OCI-M1 (cell line): ENCODE results near the gene FXN.
"Not testable (repeated sequence)": the region's sequence is repeated elsewhere in the genome, so short reads cannot be mapped to it uniquely, and the experiment has no call there.

Experiments used
- DNase-seq: peaks from one replicate; lab custom pipeline; 2025; lab: John Stamatoyannopoulos, UW

The FXN gene

DNA sequence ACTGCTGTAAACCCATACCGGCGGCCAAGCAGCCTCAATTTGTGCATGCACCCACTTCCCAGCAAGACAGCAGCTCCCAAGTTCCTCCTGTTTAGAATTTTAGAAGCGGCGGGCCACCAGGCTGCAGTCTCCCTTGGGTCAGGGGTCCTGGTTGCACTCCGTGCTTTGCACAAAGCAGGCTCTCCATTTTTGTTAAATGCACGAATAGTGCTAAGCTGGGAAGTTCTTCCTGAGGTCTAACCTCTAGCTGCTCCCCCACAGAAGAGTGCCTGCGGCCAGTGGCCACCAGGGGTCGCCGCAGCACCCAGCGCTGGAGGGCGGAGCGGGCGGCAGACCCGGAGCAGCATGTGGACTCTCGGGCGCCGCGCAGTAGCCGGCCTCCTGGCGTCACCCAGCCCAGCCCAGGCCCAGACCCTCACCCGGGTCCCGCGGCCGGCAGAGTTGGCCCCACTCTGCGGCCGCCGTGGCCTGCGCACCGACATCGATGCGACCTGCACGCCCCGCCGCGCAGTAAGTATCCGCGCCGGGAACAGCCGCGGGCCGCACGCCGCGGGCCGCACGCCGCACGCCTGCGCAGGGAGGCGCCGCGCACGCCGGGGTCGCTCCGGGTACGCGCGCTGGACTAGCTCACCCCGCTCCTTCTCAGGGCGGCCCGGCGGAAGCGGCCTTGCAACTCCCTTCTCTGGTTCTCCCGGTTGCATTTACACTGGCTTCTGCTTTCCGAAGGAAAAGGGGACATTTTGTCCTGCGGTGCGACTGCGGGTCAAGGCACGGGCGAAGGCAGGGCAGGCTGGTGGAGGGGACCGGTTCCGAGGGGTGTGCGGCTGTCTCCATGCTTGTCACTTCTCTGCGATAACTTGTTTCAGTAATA is at the start of gene FXN:
TSS of gene FXN (plus strand) at position 315 of the 871 bp plus-strand sequence. CDS start at position 346, 31 bp downstream.
- DNase-seq = peak; percentile 88

DNA sequence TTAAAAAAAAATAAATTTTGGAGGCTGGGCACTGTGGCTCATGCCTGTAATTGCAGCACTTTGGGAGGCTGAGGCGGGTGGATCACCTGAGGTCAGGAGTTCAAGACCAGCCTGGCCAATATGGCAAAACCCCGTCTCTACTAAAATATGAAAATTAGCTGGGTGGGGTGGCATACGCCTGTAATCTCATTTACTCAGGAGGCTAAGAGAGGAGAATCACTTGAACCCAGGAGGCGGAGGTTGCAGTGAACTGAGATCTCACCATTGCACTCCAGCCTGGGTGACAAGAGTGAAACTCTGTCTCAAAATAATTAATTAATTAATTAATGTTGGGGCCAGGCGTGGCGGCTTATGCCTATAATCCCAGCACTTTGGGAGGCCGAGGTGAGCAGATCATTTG is 48.6 kb upstream of the FXN start:
- not testable (repeated sequence) for DNase-seq

DNA sequence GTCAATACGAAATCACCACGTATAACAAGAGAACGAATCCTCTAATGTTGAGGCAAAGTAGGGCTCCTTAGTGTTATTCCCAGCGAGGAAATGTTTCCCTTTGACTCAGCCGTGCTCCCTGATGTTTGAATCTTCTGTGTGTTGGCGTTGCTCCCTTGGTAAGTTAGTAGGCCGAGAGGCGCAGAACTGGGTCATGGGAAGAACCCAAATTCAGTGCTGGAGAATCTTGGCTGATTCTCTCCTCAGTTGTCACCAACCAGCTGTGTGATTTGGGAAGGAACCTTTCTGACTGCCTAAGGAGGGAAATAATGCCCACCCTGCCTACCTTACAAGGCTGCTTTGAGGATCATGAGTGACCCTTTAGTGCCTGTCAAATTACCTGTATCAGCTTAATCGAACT is 44.1 kb upstream of the FXN start:
- DNase-seq = no peak

DNA sequence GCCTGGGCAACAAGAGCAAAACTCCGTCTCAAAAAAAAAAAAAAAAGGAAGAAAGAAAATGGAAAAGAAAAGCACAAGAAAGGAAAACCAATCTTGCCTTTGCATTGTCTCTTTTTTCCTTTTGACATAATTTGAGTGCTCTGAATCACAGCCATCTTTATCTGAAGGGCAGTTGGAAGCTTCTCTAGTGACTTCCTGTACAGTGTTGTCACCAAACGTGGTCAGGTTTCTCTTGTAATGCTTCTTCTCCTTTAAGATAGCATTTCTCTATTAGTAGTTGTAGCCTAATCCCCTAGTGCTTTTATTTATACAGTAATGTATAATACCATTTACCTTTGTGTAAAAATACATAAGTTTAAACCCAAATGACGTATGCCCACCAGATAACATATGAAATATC is 39.8 kb upstream of the FXN start:
- DNase-seq = no peak

DNA sequence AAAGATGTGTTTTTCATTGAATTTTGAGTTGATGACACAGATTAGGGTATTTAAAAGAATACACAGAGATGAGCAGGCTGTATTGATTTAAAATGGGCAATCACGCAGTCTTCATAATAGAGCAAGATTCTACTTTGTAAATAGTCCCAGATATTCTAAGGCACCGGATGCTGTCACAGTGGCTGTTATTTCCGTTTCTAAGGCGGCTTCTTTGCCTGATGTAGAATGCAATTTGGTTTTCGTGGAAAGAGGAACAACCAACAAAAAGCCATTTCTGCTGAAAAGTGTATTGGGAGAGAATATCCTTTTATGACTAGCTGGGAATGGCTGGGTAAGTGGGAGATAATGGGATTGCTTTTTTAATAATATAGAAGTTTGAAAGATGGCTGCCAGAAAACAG is 39.1 kb upstream of the FXN start:
- DNase-seq = no peak

DNA sequence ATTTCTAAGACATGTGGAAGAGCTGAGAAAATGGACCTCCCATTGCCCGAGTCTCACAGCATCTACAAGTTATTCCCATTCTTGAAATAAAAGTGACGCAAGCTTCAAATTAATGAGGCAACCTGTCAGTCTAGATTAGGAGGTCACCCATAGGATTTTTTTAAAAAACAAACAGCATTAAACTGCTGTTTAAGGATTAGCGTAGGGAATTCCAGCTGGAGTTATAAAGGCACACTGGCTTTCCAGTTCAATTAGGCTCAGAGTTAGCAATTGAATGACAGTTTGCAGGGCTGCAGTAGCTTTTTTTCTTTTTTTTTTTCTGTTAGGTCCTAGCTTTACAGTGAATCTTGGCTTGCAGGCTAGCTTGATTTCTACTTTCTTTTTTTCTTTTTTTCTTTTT is 37.9 kb upstream of the FXN start:
- no peak for DNase-seq

DNA sequence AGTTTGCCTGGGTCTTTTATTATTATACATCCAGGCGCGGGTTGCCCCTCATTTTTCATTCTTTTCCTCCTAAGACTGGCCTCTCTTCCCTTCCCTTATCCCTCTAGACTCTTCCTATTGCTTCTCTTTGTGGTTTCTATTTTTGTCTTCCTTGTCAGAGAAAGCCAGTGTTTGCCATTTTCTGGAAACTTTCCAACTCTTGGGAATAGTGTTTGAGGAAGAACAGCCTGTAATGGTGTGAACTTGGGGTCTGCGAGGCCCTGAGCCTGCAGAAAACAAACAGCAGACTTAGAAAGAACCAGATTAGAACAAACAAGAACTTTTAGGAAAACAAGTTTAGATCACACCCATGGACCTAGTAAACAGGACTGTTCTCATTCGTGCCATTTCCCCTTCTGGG is 37.2 kb upstream of the FXN start:
- no peak for DNase-seq

DNA sequence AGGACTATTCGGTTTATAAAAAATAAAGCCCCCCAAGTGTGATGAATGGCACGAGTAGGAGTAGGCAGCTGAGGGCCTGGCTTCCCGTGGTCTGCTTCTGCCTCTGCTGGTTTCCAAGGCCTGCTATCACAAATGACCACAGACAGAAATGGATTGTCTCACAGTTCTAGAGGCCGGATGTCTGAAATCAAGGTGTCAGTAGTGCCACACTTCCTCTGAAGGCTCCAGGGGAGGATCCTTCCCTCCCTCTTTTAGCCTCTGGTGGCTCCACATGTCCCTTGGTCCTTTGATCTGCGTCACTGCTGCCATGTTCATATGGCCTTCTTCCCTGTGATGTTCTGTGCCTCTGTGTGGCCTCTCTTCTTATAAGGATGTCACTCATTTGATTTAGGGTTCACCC is 36.7 kb upstream of the FXN start:
- peak; percentile 42 for DNase-seq

DNA sequence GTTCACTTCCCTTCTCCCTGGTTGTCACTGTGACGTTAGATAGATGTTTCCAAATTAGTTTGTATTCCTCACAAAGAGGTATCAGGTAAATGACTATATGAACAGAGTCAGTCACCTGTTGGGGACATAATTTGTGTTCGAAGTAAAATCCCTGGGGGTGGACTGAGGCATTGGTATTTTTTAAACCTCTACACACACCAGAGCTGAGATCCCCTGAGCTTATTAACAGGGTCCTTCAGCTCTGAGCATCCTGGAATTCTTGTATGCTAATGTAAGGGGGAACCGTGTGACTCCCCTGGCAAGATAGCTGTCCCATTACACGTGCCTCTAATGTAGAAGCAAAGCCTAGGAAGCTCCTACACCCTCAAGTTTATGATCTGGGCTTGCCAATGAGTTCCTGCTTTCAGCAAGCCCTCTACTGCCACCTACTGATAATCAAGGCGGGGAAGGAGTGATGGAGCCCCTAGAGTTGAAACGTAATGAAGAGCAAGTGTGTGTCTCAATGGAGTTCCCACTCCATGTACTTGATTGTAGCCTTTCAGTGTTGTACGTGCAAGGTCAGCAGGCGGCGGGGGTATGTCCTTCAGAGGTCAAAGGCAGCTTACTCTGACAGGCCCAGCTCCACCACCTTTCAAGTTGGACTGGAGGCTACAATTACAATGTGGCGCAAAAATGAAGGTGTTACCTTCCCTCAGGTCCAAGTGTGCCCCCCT is 36.0 kb upstream of the FXN start:
- peak; percentile 90 for DNase-seq

DNA sequence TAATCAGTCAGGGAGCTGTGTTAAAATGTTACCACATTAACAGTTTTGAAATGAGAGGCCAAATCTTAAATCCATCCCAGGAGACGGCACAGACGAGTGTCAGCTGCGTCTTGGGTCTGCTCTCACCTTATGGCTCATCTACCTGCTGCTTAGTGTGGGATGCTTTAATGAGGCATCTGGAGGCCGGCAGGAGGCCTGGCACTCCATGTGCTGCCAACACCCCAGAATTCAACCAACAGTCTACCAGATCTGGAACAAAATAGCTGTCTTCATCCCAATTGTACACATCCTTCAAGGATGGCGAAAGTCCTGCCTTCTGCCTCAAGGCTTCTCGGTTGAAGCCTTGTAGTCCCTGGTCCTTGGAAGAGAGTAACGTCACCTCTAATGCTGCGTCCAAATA is 33.6 kb upstream of the FXN start:
- no peak for DNase-seq

DNA sequence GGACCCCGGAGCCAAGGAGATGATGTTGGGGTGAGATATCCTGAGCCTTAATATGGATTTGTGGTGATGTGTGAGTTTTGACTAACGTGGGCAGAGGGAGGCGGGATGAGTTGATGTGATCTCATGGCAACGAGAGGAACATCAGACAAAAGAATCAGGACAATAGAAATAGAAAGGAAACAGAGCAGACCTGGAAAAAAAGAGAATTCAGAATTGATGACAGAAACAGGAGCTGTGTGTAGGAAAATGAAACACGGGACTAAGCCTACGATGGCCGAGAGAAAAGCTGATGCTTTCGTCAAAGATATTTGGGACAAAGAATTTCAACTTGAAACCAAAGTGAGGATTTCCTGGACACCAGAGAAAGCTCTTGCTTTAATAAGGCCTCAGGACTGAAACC is 32.5 kb upstream of the FXN start:
- no peak for DNase-seq

DNA sequence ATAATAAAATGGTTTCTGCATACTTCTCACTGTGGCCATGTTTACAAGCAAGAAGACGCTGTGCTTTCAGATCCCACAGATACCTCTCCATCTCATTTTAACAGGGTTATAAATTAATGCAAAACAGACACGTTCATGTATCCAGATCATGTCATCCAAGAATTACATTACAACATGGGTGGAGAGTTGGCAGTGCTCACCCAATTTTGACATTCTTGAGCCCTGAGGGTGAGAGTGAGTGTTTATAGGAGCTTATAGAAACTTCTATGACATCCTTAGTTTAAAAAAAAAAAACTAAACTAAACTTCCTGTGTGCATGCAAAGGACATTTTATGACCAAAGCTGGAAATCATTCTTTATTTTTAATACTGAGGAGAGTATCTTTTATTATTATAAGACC is 30.7 kb upstream of the FXN start:
- no peak for DNase-seq

DNA sequence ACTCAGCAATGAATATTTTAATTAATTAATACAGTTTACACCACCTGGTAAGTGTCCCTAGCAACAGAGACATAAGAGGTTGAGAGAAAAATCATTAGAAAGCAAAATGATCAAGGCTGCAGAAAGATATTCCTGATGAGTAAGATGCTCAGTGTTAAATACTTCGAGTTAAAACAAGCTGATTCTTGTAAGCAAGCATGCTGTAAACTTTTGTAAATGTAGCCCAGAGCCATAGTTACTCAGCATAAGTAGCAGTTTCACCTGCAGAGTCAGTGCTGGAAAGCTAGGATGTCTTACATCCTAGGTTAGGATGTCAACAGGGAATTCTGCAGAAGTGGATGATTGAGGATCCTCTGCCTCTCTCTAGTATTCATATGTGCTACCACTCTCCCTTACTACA is 25.8 kb upstream of the FXN start:
- no peak for DNase-seq

DNA sequence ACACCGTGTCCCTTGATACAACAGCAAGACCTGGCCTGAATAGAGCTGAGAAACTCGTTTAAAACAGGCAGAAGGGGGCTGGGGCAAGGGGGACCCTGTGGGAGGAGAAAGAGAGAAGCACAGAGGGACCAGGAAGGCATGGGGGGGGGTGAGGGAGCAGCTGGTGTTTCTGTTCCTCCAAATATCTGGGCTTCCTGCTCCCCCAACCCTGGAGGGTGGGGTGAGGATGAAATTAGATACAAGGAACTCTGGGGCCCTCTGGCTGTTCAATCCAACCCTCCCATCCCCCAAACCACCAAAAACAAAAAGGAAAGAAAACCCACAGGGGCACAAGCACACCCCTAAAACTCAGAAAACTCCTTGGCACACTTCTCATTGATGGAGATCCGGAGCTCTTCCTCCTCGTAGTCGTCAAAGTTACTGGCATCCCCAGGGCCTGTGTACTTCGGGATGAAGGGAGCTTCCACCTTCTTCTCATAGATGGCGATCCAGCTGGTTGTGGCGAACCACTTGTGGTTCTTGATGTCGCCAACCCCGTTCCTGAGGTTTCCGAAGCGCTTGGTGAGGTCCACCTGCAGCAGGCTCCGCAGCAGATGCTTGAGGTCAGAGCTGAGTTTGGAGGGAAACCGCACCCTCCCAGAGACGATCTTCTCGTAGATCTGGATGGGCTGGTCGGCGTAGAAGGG is 22.7 kb upstream of the FXN start:
- DNase-seq = no peak

DNA sequence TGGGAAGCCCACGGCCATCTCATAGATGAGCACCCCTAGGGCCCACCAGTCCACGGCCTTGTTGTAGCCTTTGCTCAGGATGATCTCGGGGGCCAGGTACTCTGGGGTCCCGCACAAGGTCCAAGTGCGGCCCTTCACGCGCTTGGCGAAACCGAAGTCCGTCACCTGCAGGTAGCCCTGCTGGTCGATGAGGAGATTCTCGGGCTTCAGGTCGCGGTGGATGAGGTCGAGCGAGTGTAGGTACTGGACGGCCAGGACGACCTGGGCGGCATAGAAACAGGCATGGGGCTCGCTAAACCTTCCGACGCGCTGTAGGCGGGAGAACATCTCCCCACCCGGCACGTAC is 22.2 kb upstream of the FXN start:
- no peak for DNase-seq

DNA sequence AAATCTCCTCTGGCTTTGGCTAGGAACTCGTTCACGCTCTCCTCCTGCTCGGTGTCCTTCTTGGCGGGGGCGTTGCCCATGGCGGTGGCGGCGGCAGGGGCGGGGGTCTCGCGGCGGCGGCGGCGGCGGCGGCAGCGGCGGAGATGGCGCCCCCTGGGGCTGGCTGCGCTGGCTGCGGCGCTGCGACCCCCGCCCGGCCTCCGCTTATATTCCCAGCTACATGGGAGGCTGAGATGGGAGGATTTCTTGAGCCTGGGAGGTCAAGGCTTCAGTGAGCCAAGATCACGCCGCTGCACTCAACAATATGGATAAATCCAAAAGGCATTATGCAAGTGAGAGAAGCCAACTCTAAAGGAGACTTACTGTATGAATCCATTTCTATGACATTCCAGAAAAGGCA is 21.5 kb upstream of the FXN start, which contains the start of gene PRKACG:
TSS of gene PRKACG (minus strand) at position 101 of the 400 bp plus-strand sequence. CDS start at position 80, 21 bp downstream.
- no peak for DNase-seq

DNA sequence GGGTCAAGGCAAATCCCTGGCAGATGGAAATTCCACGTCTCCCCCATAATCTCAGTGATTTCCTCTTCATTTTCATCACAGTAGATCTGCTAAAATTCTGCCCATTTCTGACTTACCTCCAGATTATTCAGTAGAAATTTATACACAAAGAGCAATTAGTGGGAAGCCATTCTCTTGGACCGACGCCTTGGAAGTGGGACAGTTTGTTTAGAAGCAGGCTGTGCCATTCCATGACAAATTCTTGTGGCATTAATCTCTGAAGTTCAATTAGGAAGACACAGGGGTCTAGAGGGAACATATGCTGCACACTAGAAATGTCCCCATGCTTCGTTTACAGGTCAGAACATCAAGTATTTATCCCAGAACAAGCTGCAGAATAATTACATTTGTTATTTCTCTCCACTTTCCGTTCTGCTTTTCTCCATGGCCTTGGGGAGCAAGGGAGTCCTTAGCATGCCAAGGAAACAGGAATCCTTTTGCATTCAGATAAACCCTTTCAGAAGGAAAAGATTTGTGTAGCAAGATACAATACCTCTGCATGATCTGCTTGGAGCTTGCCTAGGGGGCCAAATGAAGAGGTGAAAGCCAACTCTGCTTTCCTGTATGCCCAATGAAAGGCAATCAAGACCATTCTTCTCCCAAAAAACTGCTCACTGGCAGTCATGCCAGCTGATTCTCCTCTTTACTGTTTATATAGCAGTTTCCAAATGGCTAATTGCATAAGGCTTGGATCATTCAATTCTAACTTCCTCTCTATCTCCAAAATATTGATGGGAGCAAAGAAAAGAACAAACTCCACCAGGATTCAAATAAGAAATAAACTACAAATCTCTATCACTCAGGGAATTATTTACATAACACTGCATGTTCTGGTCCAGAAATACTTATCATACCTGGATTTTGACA is 19.1 kb upstream of the FXN start:
- DNase-seq = no peak

DNA sequence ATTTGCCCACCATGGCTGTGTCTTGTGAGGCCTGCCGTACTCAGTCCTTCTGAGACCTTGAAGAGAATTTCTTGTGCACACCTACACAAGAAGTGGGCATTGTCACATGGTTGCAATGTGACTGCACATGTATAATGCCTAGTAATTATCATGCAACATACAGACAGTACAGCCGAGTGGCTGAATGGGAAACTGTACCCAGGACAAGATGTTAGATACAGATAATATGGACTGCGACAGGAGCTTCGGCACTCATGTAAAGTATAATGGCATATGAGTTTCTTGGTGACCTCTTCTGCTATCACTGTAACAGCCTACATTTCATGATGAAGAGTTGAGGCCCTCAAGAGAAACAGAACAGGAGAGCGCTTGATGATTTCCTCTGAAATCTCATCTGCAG is 16.8 kb upstream of the FXN start:
- peak; percentile 78 for DNase-seq

DNA sequence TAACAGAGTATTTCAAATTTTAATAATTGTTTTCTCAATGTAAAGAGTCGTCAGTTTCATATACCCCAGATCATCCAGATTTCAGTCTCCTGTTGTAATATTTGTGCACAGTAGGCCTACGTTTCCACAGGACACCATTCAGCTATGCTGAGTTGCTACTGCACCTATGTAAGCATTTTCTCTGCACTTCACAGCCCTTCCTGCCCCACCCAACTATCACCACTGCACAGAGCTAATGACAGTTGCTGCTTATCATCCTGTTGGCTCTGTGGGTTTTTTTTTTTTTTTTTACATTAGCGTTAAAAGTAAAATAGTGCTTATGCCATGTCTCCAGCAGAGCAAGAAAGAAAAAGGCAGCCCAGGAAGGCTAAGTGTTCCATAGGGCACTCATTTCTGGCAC is 15.7 kb upstream of the FXN start:
- peak; percentile 93 for DNase-seq

DNA sequence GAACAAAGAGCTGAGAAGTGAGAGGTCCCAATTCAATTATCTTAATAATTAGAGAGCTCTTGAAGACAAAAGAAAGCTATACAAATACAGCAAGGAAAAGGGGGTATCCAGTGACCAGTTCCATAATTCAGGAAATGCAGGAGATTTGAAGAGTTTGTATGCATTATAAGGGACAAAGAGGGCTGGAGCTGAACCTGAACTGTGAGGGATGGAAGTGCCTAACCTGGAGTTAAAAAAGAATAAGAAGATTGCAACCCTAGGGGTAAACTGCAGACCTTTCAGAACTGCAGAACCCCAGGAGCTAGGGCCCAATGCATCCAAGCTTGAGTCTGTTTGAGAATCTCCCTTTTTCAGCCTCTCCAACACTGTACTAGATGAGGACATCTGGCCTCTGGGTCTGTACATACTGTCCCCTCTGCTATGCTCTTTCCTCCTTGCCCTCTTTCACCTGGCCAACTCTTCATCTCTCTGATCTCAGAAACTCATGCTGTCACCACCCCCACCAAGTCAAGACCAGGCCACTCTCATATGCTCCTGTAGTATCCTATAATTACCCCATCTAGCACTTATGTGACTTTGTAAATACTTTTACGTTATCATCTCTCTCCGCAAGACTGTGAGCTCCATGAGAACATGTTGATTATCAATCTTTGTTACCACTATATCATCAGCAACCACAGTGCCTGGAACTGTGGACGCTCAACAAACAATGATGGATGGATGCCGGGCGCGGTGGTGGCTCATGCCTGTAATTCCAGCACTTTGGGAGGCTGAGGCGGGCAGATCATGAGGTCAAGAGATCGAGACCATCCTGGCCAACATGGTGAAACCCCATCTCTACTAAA is 15.0 kb upstream of the FXN start:
- DNase-seq = peak; percentile 62

DNA sequence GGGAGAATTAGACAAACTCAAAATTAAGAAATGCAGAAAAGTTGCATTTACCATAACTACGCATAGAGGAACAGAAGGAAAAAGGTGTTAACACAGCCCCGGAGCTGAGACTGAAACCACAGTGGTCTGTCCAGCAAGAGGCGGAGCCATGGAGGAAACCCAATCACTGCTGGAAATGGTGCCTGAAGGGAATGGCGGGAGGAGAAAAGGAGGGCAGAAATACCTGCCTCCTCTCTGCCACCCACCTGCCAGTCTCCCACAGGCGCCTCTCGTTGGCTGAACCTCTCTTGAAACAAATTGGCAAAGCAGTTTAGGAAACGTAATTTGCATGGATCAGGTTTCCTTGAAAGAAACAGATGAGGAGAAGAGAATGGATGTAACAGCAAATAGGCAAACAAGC is 11.9 kb upstream of the FXN start:
- no peak for DNase-seq
